ENCODE data around the gene TOMM20. TPM values are rescaled to one million over a fixed set of nuclear protein-coding genes. Genes with fewer than 3 reads are reported as not detected.

Gene TOMM20
- total RNA-seq, 1 experiment from 2014 or later: 184 TPM

GRCh38 chr1:235158680-235159079 lies 30.0 kb upstream of the TOMM20 start:
- Histone ChIP-seq H3K36me3 (ENCODE audit: control insufficient read depth in 1 of 2, insufficient read depth in 2 of 2, low read length in 2 of 2) (peaks cover 13 to 34% of the 10 kb centered on the region in 2 experiments), H2AFZ (ENCODE audit: low read depth, low read length, poor library complexity, severe bottlenecking) (no peak overlapping the region), H4K20me1 (ENCODE audit: insufficient read depth) (no peaks in the 10 kb centered on the region), H3K27me3 (ENCODE audit: insufficient read depth, low read length) (no peaks in the 10 kb centered on the region), H3K79me2 (ENCODE audit: insufficient read depth, low read length) (peaks cover 48% of the 10 kb centered on the region), H3K4me1 (ENCODE audit: control insufficient read depth in 1 of 2, insufficient read depth in 2 of 2, low read length in 2 of 2) (peaks cover 0 to 17% of the 10 kb centered on the region in 2 experiments; a peak in 2 of 4 replicates), H3K4me3 (replicated peaks in 1 of 2; ENCODE audit: low read depth in 1 of 2, low read length in 2 of 2) (no peak overlapping the region), H3K9me2 (ENCODE audit: insufficient read depth) (no peaks in the 10 kb centered on the region), H3K9me3 (ENCODE audit: control insufficient read depth in 1 of 2, insufficient read depth in 1 of 2, low read depth in 1 of 2, low read length in 2 of 2) (no peaks in the 10 kb centered on the region), H3K9ac (ENCODE audit: low read length) (no peak overlapping the region), H3K4me2 (ENCODE audit: low read length) (no peak overlapping the region), H3K27ac (ENCODE audit: low read depth, low read length) (no peak overlapping the region)
- POLR2A ChIA-PET: no interaction called here
- intact Hi-C loops (cut with micrococcal nuclease): no loop called here
- BruUV-seq (replicated peaks): no TSS peak
- DNase-seq (ENCODE audit: low read depth, low spot score) (no peak), ATAC-seq (no peak)
- no peak for TF ChIP-seq EGR1 (IDR thresholded peaks at IDR 0.05; ENCODE audit: low read depth)
- no peak for TF ChIP-seq CTCF (IDR thresholded peaks at IDR 0.05 in 2 of 3, conservative IDR thresholded peaks at IDR 0.05 in 1 of 3; ENCODE audit: borderline replicate concordance in 1 of 3, insufficient read depth in 1 of 3, low read depth in 2 of 3, low read length in 2 of 3)
- TF ChIP-seq ZFX (IDR thresholded peaks at IDR 0.05): no peak
- no peak for TF ChIP-seq ELF1 (IDR thresholded peaks at IDR 0.05; ENCODE audit: borderline replicate concordance, low read depth)
- TF ChIP-seq EZH2 (IDR thresholded peaks at IDR 0.05): no peak
- TF ChIP-seq ATF3 (IDR thresholded peaks at IDR 0.05): no peak
- no peak for TF ChIP-seq EZH2phosphoT487 (IDR thresholded peaks at IDR 0.05; ENCODE audit: borderline replicate concordance)
- TF ChIP-seq REST (IDR thresholded peaks at IDR 0.05; ENCODE audit: low read depth): no peak
- no peak for TF ChIP-seq POLR2A (IDR thresholded peaks at IDR 0.05; ENCODE audit: borderline replicate concordance, extremely low read depth, insufficient read depth, insufficient read length)
- TF ChIP-seq SIN3A (IDR thresholded peaks at IDR 0.05; ENCODE audit: low read depth): no peak
- no peak for TF ChIP-seq POLR2AphosphoS5 (IDR thresholded peaks at IDR 0.05; ENCODE audit: low read depth, low read length)
- no peak for TF ChIP-seq SRF (IDR thresholded peaks at IDR 0.05; ENCODE audit: low read depth)
- no peak for TF ChIP-seq MAX (IDR thresholded peaks at IDR 0.05)
- CTCF ChIA-PET: no interaction called here
- RAD21 ChIA-PET (ENCODE audit: low non-redundant PET in 1 of 2, low total read pairs in 2 of 2, uncharacterized antibody in 2 of 2, unreplicated experiment in 2 of 2): no interaction called here
